SJSA1 (cell line): Measurements from ENCODE around the gene SAMHD1. TPM values are rescaled to one million over a fixed set of nuclear protein-coding genes. Genes with fewer than 3 reads are reported as not detected.
"Not testable (repeated sequence)": the region's sequence is repeated elsewhere in the genome, so short reads cannot be mapped to it uniquely, and the experiment has no call there.

ENCODE experiments used
- DNase-seq, 2 experiments: peaks; one replicate each; pipeline ENCODE4 v3.0.0-alpha.2; 2015 to 2020; ENCODE audit warnings: low spot score in 2 of 2, low read depth in 1 of 2
- H3K27ac ChIP-seq: fragments of 250-450 bp; sonication (Bioruptor Pico); 2 replicates; pipeline ENCODE4 v1.5.1; 2020; ENCODE audit warnings: mild to moderate bottlenecking, moderate library complexity
- H3K27me3 ChIP-seq: fragments of 250-450 bp; sonication (Bioruptor Pico); replicated peaks from 2 replicates; pipeline ENCODE4 v1.5.1; 2020; ENCODE audit warnings: mild to moderate bottlenecking, moderate library complexity
- H3K36me3 ChIP-seq: fragments of 250-450 bp; sonication (Bioruptor Pico); 2 replicates; pipeline ENCODE4 v1.5.1; 2020; ENCODE audit warnings: mild to moderate bottlenecking
- H3K4me1 ChIP-seq: fragments of 250-450 bp; sonication (Bioruptor Pico); replicated peaks from 2 replicates; pipeline ENCODE4 v1.6.1; 2021; ENCODE audit warnings: mild to moderate bottlenecking
- H3K4me3 ChIP-seq: fragments of 250-450 bp; sonication (Bioruptor Pico); 2 replicates; pipeline ENCODE4 v1.5.1; 2020; ENCODE audit warnings: mild to moderate bottlenecking
- H3K9me3 ChIP-seq: fragments of 250-450 bp; sonication (Bioruptor Pico); replicated peaks from 2 replicates; pipeline ENCODE4 v1.5.1; 2020; ENCODE audit warnings: mild to moderate bottlenecking
- total RNA-seq: library from RNA; depleted of rRNA; stranded (reverse); fragments of >200 nt; shearing (Covaris generic); gene quantifications from 2 replicates; pipeline ENCODE4 v1.2.3, GENCODE V29; 2014

Gene SAMHD1
- total RNA-seq, 1 experiment from 2014 or later = 13.8 TPM

DNA sequence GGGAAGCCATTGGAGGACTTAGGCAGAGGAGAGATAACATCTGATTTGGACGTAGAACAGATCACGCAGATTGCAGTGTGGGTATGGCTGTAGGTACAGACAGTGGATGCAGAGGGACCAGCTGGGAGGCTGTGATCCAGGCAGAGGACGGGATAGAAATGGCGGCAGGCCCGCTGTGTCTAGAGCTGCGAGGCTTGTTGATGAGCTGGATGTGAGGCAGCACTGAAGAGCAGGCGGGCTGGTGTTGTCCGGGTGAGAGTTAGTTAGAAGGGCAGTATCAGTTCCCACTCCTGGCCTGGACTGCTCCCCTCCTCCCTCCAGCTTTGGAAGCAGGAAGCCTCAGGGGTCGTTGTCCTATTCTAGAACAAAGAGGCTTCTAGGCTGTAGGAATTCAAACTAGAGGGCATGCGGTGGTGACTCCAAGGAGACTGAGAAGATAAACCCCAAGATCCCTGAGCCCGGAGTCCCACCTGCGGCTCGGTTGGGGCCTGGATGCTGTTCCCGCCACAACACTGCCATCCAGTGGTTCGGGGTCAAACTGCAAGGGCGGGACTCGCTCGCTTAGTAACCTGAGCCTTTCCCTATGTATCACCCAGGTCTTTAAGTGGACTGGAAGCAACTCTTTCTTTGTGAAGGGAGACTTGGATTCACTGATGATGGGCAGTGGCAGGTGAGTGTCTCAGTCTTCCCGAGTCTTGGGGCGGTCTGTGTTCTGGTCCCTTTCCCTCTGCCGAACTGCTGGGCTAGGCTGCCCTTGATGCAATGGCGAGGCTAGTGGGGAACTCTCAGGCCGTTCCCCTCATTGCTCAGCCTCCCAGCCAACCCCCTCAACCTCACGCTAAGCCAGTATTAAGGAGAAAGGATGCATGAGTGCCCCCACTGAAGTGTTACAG, 64.4 kb downstream of the SAMHD1 start:
- Histone ChIP-seq H3K36me3 (no peaks in the 10 kb centered on the region), H3K9me3 (no peaks in the 10 kb centered on the region), H3K4me1 (peaks cover 9% of the 10 kb centered on the region; the same call in 1 of the 2 replicates), H3K27me3 (no peaks in the 10 kb centered on the region), H3K27ac (no peak overlapping the region), H3K4me3 (no peak overlapping the region)
- DNase-seq = peak; percentile 62 to 80

- H3K27ac ChIP-seq = no peak overlapping the region
- no peak for DNase-seq
- no peaks in the 10 kb centered on the region for H3K27me3 ChIP-seq
- no peaks in the 10 kb centered on the region for H3K9me3 ChIP-seq
- H3K4me3 ChIP-seq = no peak overlapping the region
- peaks cover 9% of the 10 kb centered on the region; the same call in 1 of the 2 replicates for H3K4me1 ChIP-seq
- H3K36me3 ChIP-seq = no peaks in the 10 kb centered on the region
Observed at GRCh38 chr20:36885356-36885755, 66.2 kb downstream of the SAMHD1 start.

DNA sequence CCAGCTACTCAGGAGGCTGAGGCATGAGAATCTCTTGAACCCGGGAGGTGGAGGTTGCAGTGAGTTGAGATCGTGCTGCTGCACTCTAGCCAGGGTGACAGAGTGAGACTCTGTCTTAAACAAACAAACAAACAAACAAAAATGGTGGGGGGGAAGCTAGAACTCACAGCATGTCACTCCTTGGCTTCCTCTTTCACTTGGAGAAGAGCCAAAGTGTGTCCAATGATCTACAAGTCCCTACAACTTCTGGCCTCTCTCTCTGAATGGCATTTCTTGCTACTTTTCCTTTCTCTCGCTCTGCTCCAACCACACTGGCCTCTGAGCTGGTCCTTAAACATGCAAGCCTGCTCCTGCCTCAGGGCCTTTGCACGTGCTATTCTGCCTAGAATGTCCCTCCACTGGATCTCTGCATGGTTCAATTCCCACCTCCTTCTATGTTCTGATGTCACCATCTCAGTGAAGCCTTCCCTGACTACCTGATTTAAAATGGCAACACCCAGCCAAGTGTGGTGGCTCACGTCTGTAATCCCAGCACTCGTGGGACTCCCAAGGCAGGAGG, 67.5 kb downstream of the SAMHD1 start:
- no peaks in the 10 kb centered on the region for H3K36me3 ChIP-seq
- DNase-seq = no peak
- H3K4me1 ChIP-seq = peaks cover 9% of the 10 kb centered on the region; the same call in 1 of the 2 replicates
- H3K4me3 ChIP-seq = no peak overlapping the region
- H3K27me3 ChIP-seq = no peaks in the 10 kb centered on the region
- H3K27ac ChIP-seq = no peak overlapping the region
- no peaks in the 10 kb centered on the region for H3K9me3 ChIP-seq

- H3K4me3 ChIP-seq = no peak overlapping the region
- H3K27me3 ChIP-seq = no peaks in the 10 kb centered on the region
- no peak for DNase-seq
- H3K36me3 ChIP-seq = no peaks in the 10 kb centered on the region
- no peak overlapping the region for H3K27ac ChIP-seq
- H3K9me3 ChIP-seq = no peaks in the 10 kb centered on the region
- H3K4me1 ChIP-seq = peaks cover 2% of the 10 kb centered on the region; the same call in 1 of the 2 replicates
Observed at GRCh38 chr20:36881888-36882287, 69.6 kb downstream of the SAMHD1 start.

GRCh38 chr20:36881331-36881730, 70.2 kb downstream of the SAMHD1 start:
- H3K27ac ChIP-seq = no peak overlapping the region
- DNase-seq = no peak
- no peaks in the 10 kb centered on the region for H3K9me3 ChIP-seq
- H3K27me3 ChIP-seq = no peaks in the 10 kb centered on the region
- H3K4me3 ChIP-seq = no peak overlapping the region
- no peaks in the 10 kb centered on the region for H3K36me3 ChIP-seq
- no peaks in the 10 kb centered on the region for H3K4me1 ChIP-seq

GRCh38 chr20:36880741-36881250, 70.7 kb downstream of the SAMHD1 start:
- Histone ChIP-seq H3K4me3 (no peak overlapping the region), H3K36me3 (no peaks in the 10 kb centered on the region), H3K4me1 (no peaks in the 10 kb centered on the region), H3K27ac (no peak overlapping the region), H3K9me3 (no peaks in the 10 kb centered on the region), H3K27me3 (no peaks in the 10 kb centered on the region)
- DNase-seq = no peak

DNA sequence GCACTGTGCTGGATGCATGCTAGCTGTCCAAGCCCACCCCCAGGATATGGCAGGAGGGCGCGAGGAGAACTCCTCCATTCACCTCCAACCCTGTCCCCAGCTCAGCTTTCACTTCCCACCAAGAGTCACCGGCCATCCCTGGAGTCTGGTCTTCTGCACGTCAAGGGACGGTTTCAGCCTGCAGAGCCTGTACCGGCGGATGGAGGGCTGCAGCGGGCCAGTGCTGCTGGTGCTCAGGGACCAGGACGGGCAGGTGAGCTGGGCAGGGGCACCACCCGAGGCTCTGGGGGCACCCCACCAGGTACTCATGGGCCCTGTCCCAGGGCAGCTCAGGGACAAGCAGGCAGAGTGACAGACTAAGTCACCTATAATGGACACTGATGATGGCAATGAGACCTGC, 72.6 kb downstream of the SAMHD1 start:
- Histone ChIP-seq H3K9me3 (no peaks in the 10 kb centered on the region), H3K4me1 (peaks cover 7% of the 10 kb centered on the region), H3K4me3 (no peak overlapping the region), H3K27ac (no peak overlapping the region), H3K27me3 (no peaks in the 10 kb centered on the region), H3K36me3 (no peaks in the 10 kb centered on the region)
- DNase-seq = no peak

- DNase-seq = no peak
- peaks cover 29% of the 10 kb centered on the region for H3K4me1 ChIP-seq
- no peaks in the 10 kb centered on the region for H3K27me3 ChIP-seq
- H3K36me3 ChIP-seq = no peaks in the 10 kb centered on the region
- no peak overlapping the region for H3K4me3 ChIP-seq
- H3K27ac ChIP-seq = no peak overlapping the region
- no peaks in the 10 kb centered on the region for H3K9me3 ChIP-seq
Observed at GRCh38 chr20:36876473-36876833, 75.1 kb downstream of the SAMHD1 start.

DNA sequence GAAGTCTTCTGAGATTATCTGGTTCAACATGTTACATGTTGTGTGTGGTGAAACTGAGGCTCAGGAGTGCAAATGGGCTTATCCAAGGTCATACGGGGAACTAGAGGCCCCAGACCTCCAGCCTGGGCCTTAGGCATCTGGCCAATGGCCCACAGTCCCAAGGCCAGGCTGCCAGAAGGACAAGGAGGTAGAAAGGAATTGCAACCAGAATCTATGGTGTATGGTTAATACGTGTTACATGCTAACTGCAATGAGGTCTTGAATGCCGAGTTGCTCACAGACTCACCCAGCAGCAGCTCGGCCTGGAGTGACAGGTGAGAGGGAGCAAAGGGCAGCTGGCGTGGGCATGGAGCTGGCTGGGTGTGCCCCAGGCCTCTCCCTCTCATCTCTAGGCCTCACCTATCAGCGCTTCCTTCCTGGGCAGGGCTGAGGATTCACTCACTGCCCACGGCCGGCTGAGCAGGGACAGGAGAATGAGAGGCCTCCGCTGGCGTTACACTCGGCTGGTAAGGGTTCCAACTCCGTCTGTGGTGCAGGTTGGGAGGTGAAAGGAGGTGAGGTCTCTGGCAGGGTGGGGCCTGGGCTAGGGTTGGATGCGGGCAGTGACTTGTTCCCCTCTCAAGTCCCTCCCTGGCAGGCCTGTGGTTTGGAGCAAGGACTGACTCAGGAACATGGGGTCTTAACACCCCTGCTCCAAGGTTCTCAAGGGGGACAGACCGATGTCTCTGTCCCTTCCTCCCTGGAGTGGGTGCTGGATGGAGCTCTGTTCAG, 75.6 kb downstream of the SAMHD1 start, which contains the start of gene TLDC2:
Gene TLDC2, plus strand, starts transcription at position 437 of the 771 bp plus-strand sequence. Its CDS starts 37 bp downstream, at position 474.
- Histone ChIP-seq H3K9me3 (no peaks in the 10 kb centered on the region), H3K4me3 (no peak within 1 kb of the TSS), H3K36me3 (no peaks in the 10 kb centered on the region), H3K4me1 (peaks cover 29% of the 10 kb centered on the region), H3K27ac (no peak within 1 kb of the TSS), H3K27me3 (no peaks in the 10 kb centered on the region)
- DNase-seq = no peak

- H3K4me1 ChIP-seq = peaks cover 29% of the 10 kb centered on the region
- not testable (repeated sequence) for H3K36me3 ChIP-seq, H3K4me3 ChIP-seq, H3K27ac ChIP-seq, H3K9me3 ChIP-seq, DNase-seq, H3K27me3 ChIP-seq
Observed at GRCh38 chr20:36875093-36875492, 76.4 kb downstream of the SAMHD1 start.

DNA sequence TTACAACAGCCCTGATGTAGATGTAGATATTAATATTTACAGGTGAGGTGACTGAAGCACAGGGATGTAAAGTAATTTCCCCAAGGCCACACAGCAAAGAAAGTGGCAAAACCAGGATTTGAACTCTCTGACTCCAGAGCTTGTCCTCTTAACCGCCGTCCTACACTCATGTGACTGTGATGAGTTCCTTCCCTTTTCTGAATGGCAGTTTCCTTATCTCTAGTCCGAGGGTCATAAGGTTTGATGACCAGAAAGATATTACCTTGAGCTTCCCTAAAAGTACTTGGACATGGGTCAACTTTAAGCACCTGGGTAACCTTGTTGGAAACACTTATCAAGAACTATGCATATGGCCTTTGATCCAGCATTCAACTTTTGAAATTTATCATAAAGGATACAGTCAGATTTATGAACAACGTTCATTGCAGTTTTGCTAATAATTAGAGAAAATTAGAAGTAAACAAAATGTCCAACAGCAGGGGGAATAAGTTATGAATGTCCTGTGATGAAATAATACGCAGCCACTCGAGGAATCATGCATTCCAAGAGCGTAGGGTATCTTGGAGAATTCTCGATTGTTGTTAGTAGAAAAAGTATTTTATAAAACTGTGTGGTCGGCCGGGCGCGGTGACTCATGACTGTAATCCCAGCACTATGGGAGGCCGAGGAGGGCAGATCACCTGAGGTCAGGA, 77.9 kb downstream of the SAMHD1 start:
- Histone ChIP-seq H3K27ac (peak overlapping the region; percentile 41), H3K9me3 (no peaks in the 10 kb centered on the region), H3K4me1 (peaks cover 29% of the 10 kb centered on the region), H3K27me3 (no peaks in the 10 kb centered on the region), H3K4me3 (no peak overlapping the region), H3K36me3 (no peaks in the 10 kb centered on the region)
- DNase-seq = peak; percentile 69 to 74

- Histone ChIP-seq H3K4me1 (peaks cover 29% of the 10 kb centered on the region), H3K36me3 (no peaks in the 10 kb centered on the region), H3K9me3 (no peaks in the 10 kb centered on the region), H3K27ac (no peak overlapping the region; the same call in 1 of the 2 replicates), H3K27me3 (no peaks in the 10 kb centered on the region), H3K4me3 (no peak overlapping the region)
- DNase-seq = peak in 1 of 2 experiments; percentile 29
Observed at GRCh38 chr20:36872852-36873251, 78.7 kb downstream of the SAMHD1 start.
